Islet precursor cell (in vitro differentiated cells): Measurements from ENCODE around the gene SH2B3.
"Not testable (repeated sequence)": the region's sequence is repeated elsewhere in the genome, so short reads cannot be mapped to it uniquely, and the experiment has no call there.

Experiments used
- DNase-seq: peaks from one replicate; pipeline ENCODE4 v3.0.0-alpha.2; 2018

SH2B3 gene

GRCh38 chr12:111387747-111388323 is 17.9 kb upstream of the SH2B3 start:
- no peak for DNase-seq

DNA sequence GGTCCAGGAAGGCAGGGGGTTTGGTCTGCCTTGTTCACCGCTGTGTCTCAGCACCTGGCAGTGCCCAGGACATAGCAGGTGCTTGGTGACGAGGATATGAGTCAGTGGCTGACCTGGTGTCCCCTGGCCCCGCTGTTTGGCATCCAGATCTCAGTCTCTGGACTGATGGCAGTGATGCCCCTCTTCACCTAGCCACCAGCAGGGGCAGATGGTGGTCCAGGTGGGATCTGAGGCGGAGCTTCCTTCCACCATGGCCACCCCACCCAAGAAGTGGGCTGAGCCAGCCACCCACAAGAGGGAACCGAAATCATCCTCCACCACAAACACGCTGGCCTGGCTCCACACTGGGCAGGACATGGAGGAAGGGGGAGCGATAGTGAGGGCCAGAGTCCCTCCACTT is 16.1 kb upstream of the SH2B3 start:
- DNase-seq, result no peak

DNA sequence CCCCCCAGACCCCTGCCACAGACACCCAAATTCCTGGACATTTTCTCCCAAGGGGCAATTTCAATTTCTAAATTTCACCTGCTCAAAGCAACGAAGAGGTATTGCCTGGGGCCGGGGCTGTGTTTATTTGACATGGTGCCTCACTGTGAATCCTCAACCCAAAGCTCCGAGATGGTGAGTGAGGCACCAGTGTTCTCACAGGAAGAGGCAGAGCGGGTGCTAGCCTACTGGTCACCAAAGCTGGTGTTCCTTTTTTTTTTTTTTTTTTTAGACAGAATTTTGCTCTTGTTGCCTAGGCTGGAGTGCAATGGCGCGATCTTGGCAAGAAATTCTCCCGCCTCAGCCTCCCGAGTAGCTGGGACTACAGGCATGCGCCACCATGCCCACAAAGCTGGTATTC is 14.8 kb upstream of the SH2B3 start:
- no peak for DNase-seq

DNA sequence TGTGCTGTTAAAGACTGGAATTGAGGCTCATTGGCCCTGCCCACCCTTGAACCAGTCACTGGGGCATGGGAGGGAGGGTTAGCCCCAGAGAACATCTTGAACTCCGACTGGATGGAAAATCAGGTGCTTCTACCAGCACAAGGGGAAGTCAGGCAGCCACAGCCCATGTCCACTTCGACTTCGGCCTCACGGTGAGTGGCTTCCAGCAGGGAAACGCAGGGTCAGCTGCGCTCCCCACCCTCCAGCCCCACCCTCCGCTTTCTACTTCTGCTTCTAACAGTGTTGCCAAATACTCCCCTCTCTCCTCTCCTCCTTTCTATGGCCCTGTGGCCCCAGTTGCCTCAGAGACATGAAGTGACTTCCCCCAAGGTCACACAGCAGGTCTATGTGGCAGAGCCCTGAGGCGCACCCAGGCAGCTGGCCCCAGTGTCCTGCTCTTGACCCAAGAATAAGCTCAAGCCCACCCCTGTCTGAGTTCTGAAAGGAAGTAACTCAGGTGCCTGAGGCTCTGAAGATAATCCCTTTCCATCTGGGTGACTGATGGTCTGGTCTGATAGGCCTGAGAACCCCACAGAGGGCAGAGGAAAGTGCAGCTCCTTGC is 11.9 kb upstream of the SH2B3 start:
- peak; percentile 88 for DNase-seq

- DNase-seq, result no peak
Measured at GRCh38 chr12:111394480-111394879, 11.2 kb upstream of the SH2B3 start.

DNA sequence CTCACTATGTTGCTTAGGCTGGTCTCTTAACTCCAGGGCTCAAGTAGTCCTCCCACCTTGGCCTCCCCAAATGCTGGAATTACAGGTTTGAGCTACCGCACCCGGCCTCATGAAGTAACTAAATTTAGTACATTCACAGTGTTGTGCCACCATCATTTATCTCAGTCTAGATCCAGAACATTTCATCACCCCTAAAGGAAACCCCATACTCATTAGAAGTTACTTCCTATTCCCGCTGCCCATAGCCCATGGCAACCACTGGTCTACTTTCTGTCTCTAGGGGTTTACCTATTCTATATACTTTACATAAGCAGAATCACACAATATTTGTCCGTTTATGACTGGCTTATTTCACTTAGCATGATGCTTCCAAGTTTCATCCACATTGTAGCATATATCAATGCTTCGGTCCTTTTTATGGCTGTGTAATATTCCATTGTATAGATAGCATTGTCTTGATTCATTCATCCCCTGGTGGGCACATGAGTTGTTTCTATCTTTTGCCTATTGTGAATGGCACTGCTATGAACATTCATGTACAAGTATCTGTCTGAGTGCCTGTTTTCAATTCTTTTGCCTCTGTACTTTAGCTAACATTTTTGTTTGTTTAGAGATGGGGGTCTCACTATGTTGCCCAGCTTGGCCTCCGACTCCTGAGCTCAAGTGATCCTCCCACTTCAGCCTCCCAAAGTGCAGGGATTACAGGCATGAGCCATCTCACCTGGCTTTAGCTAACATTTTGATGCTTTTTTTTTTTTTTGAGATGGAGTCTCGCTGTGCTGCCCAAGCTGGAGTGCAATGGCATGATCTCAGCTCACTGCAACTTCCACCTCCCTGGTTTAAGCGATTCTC is 10.2 kb upstream of the SH2B3 start:
- DNase-seq, result no peak

DNA sequence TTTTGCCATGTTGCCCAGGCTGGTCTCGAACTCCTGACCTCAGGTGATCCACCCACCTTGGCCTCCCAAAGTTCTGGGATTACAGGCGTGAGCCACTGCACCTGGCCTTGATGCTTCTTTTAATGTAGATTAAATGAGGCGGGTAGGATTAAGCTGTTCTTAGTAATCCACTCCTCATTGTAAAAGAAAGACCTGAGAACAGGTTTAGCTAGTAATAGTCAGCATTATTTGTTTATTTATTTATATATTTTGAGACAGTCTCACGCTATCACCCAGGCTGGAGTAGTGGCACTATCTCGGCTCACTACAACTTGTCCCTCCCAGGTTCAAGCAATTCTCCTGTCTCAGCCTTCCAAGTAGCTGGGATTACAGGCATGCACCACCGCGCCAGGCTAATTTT is 9.5 kb upstream of the SH2B3 start:
- DNase-seq, result not testable (repeated sequence)

GRCh38 chr12:111396726-111397445 is 8.8 kb upstream of the SH2B3 start:
- DNase-seq, result peak; percentile 93

GRCh38 chr12:111398530-111398929 is 7.2 kb upstream of the SH2B3 start:
- DNase-seq, result no peak

- DNase-seq, result not testable (repeated sequence)
Measured at GRCh38 chr12:111399741-111400404, 5.8 kb upstream of the SH2B3 start.

GRCh38 chr12:111401167-111401605 is 4.5 kb upstream of the SH2B3 start:
- no peak for DNase-seq

- DNase-seq, result not testable (repeated sequence)
Measured at GRCh38 chr12:111402490-111402824, 3.3 kb upstream of the SH2B3 start.

GRCh38 chr12:111404362-111405148 is 1.2 kb upstream of the SH2B3 start:
- DNase-seq, result peak; percentile 77

- DNase-seq, result peak; percentile 100
Measured at GRCh38 chr12:111405149-111405858, 419 bp upstream of the SH2B3 start.

DNA sequence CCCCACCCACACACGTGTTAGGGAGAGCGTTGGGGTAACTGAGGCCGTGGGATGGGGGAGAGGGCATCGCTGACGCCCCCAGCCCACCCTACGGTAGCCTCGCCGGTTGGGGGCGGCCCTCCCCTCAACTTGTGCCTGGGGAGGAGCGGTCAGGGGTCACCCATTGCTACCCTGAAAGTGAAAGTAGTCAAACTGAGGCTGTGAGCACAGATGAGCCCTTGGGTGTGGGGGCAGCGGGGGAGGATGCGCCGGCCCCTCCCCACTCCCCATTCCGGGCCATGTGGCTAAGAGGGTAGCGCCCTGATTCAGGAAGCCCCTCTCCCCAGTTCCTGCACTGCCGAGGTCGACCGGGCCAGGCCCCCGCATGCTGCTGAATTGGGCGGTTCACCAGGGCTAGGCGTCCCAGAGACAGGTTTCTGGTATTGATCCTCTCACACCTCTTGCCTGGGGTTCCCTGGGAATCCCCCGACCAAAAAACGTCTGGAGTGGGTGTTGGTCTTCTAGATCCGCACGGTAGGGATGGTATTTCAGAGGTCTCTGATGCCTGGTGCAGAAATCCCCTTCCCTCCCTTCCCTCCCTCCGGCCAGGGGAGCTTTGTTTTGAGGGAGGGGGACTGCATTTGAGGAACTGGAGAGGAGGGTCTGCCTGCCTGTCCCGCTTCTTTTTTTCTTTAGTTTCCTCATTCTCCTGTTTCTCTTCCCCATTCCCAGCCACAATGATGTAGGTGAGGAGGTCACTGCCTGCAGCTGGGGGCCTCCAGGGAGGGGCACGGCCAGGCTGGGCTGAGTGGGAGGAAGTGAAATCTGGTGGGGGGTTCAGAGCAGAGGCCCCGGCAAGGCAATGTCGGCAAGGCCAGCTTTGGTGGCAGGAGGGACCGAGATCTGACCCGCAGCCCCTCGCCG is 1.0 kb downstream of the SH2B3 start:
- DNase-seq, result no peak

- no peak for DNase-seq
Measured at GRCh38 chr12:111407377-111408115, 1.8 kb downstream of the SH2B3 start.

- no peak for DNase-seq
Measured at GRCh38 chr12:111408116-111408440, 2.4 kb downstream of the SH2B3 start.

- no peak for DNase-seq
Measured at GRCh38 chr12:111408686-111409402, 3.1 kb downstream of the SH2B3 start.

GRCh38 chr12:111409403-111409779 is 3.7 kb downstream of the SH2B3 start:
- DNase-seq, result no peak
